Measurements from ENCODE around the gene TMEM30B.

The TMEM30B gene

GRCh38 chr14:61255968-61256367, 25.2 kb downstream of the TMEM30B start:
- no peak overlapping the region for H3K4me3 ChIP-seq (ENCODE audit: control insufficient read depth, low read depth, low read length)
- DNase-seq (ENCODE audit: low read depth): no peak
- no peak for TF ChIP-seq CTCF (IDR thresholded peaks at IDR 0.05; ENCODE audit: control insufficient read depth, insufficient read depth, low read depth, low read length, missing control alignments)

- TF ChIP-seq CTCF (IDR thresholded peaks at IDR 0.05; ENCODE audit: control insufficient read depth, insufficient read depth, low read depth, low read length, missing control alignments): no peak
- no peak for DNase-seq (ENCODE audit: low read depth)
- H3K4me3 ChIP-seq (ENCODE audit: control insufficient read depth, low read depth, low read length): no peak overlapping the region
Measured at GRCh38 chr14:61254808-61255526, 26.2 kb downstream of the TMEM30B start.

- TF ChIP-seq CTCF (IDR thresholded peaks at IDR 0.05; ENCODE audit: control insufficient read depth, insufficient read depth, low read depth, low read length, missing control alignments): no peak
- DNase-seq (ENCODE audit: low read depth): no peak
- no peak overlapping the region for H3K4me3 ChIP-seq (ENCODE audit: control insufficient read depth, low read depth, low read length)
Measured at GRCh38 chr14:61253064-61253738, 27.9 kb downstream of the TMEM30B start.

GRCh38 chr14:61252369-61253063, 28.6 kb downstream of the TMEM30B start:
- DNase-seq (ENCODE audit: low read depth): peak; percentile 94
- H3K4me3 ChIP-seq (ENCODE audit: control insufficient read depth, low read depth, low read length): no peak overlapping the region
- TF ChIP-seq CTCF (IDR thresholded peaks at IDR 0.05; ENCODE audit: control insufficient read depth, insufficient read depth, low read depth, low read length, missing control alignments): peak; percentile 89

- DNase-seq (ENCODE audit: low read depth): no peak
- no peak overlapping the region for H3K4me3 ChIP-seq (ENCODE audit: control insufficient read depth, low read depth, low read length)
- no peak for TF ChIP-seq CTCF (IDR thresholded peaks at IDR 0.05; ENCODE audit: control insufficient read depth, insufficient read depth, low read depth, low read length, missing control alignments)
Measured at GRCh38 chr14:61250063-61250462, 31.1 kb downstream of the TMEM30B start.

- DNase-seq (ENCODE audit: low read depth): no peak
- no peak for TF ChIP-seq CTCF (IDR thresholded peaks at IDR 0.05; ENCODE audit: control insufficient read depth, insufficient read depth, low read depth, low read length, missing control alignments)
- H3K4me3 ChIP-seq (ENCODE audit: control insufficient read depth, low read depth, low read length): no peak overlapping the region
Measured at GRCh38 chr14:61247935-61248334, 33.2 kb downstream of the TMEM30B start.

All from AG09309 (cell line).